Retinal pigment epithelial cell (primary cell): Measurements from ENCODE around the gene SHROOM3.

Source experiments
- DNase-seq: peaks from one replicate; pipeline ENCODE4 v3.0.0-alpha.2; 2010; ENCODE audit warnings: low read depth
- H3K4me3 ChIP-seq: 2 replicates; pipeline ENCODE4 v1.5.1; 2011; ENCODE audit warnings: mild to moderate bottlenecking, low read length, control low read depth, moderate library complexity
- TF ChIP-seq, protein P1 (sequence below): conservative IDR thresholded peaks from 2 replicates; pipeline ENCODE4 v1.5.1; 2011; ENCODE audit warnings: low read depth, low read length, control low read depth, inconsistent platforms

The SHROOM3 gene

DNA sequence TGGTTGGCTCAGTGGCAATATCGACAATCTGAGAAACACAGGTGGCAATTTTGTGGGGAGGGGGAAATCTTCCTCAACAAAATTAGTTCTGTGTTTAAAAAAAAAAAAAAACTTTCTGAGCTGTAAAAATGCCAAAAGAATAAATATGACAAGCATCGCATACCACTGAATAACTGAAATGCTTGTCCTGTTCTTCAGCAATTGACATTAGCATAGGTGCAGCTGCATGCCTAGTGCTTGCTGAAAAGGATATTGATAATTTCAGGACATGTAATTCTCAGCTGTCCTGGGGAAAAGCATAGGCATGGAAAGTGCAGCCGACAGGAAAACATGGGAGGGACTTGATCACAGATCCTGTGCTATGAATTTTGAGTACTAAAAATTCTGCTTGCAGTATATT lies 315.7 kb downstream of the SHROOM3 start:
- TF ChIP-seq, protein P1, sequence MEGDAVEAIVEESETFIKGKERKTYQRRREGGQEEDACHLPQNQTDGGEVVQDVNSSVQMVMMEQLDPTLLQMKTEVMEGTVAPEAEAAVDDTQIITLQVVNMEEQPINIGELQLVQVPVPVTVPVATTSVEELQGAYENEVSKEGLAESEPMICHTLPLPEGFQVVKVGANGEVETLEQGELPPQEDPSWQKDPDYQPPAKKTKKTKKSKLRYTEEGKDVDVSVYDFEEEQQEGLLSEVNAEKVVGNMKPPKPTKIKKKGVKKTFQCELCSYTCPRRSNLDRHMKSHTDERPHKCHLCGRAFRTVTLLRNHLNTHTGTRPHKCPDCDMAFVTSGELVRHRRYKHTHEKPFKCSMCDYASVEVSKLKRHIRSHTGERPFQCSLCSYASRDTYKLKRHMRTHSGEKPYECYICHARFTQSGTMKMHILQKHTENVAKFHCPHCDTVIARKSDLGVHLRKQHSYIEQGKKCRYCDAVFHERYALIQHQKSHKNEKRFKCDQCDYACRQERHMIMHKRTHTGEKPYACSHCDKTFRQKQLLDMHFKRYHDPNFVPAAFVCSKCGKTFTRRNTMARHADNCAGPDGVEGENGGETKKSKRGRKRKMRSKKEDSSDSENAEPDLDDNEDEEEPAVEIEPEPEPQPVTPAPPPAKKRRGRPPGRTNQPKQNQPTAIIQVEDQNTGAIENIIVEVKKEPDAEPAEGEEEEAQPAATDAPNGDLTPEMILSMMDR = no peak
- no peak overlapping the region for H3K4me3 ChIP-seq
- no peak for DNase-seq

DNA sequence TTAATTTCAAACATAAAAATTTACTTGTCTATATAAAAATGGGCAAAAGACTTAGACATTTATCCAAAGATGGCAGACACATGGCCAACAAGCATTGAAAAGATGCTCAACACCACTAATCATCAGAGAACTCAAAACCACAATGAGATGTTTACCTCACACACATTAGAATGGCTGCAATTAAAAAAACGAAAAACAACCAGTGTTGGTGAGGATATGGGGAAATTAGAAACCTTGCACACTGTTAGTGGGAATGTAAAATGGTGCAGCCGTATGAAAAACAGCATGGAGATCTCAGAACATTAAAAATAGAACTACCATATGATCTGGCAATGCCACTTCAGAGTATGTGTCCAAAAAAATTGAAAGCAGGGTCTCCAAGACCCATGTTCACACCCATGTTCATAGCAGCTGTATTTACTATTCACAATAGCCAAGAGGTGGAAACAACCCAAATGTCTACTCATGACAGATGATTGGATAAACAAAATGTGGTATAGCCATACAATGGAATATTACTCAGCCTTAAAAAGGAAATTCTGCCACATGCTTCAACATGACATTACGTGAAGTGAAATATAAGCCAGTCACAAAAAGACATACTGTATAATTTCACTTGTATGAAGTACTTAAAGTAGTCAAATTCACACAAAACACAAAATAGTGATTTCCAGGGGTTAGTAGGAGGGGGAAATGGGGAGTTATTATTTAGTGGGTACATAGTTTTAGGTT lies 316.7 kb downstream of the SHROOM3 start:
- DNase-seq = no peak
- H3K4me3 ChIP-seq = no peak overlapping the region
- TF ChIP-seq, protein P1 = no peak

DNA sequence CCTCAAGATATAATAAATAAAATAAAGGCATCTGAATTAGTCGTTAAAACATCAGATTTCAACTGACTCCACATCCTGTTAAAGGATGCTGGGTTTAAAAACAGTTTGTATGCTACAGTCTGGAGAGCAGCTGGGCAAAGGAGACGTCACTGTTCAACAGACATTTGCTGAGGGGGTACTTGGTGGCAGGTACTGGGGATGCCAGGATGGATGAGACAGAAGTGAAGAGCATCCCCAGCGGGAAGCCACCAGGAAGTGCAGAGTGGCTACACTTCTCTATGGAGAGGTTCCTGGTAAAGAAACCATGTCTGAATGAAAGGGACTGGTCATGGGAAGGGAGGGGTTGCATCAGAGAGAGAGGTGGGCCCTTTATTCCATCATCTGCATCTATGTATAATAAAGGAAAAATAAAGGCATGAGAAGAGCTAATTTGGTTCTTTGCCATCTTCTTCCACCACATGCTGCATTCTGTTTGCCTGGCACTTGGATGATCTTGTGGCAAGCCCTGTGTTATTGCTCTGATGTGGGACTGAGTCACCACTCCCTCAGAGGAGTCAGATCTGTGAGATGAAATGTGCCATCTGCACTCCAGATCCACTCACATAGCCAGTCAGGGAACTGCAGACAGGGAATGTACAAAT lies 318.0 kb downstream of the SHROOM3 start:
- TF ChIP-seq, protein P1 = no peak
- DNase-seq = peak; percentile 71
- no peak overlapping the region for H3K4me3 ChIP-seq

DNA sequence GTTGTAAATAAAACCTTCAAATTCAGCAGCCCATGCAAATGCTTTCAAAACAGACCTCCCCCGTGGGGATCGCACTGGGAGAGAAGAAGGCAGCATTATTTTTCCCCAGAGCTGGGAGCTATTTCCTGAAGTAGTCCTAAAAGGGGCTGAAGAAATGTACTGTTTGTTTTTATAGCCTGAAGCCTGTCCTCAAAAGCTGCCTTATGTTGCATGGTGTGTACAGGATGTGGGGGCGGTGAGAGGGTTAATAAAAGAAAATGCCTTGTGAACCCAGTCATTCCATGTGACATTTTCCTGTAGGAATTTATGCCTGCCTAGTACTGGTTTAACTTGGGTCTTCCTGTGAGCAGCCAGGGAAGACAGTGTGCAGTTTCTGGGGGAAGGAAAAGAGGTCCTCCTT lies 318.8 kb downstream of the SHROOM3 start:
- H3K4me3 ChIP-seq = no peak overlapping the region
- DNase-seq = peak; percentile 57
- TF ChIP-seq, protein P1 = no peak

DNA sequence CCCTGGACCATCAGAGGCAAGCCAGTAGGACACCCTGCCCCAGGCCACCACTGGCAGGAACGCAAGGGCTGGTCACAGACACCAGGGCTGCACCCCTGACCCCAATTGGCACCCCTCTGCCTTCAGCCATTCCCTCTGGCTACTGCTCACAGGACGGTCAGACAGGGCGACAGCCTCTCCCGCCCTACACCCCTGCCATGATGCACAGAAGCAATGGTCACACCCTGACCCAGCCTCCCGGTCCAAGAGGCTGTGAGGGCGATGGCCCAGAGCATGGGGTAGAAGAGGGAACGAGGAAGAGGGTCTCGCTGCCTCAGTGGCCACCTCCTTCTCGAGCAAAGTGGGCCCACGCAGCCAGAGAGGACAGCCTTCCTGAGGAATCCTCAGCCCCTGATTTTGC lies 319.4 kb downstream of the SHROOM3 start:
- TF ChIP-seq, protein P1 = no peak
- no peak for DNase-seq
- H3K4me3 ChIP-seq = no peak overlapping the region

DNA sequence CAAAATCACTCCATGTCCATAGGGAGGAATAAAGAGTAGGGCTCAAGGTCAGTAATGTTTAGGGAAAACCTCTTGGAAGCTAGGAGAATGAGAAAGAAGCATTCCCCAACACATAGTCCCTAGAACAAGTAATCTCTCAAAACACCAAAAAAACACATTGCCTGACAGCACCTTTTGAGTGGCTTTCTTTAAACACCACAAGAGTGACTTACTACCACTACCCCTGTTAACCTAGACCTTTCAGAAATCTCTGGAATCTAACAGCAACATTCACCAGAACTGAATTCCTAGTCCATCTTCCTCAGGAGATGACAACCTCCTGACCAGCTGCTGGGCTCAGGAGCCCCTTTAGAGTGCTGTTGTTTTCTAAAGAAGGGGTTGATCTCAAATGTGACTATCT lies 320.7 kb downstream of the SHROOM3 start:
- TF ChIP-seq, protein P1 = no peak
- no peak overlapping the region for H3K4me3 ChIP-seq
- no peak for DNase-seq

DNA sequence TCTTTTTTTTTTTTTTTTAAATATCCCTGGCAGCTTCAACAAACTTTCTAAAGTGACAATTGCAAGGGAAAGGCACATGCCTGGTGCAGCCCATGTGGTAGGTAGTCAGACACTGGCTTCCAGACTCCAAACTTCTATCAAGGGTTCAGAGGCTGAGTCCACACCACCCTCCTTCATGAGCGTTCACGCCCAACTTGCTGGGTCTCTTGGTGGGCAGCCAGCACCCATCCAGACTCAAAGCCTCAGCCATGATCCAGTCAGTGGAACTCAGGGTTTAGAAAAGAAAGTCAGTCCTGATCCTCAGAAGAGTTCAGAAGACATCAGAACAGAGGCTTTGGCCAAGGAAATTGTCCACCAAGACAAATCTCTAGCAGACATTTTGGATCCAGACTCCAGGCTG lies 321.4 kb downstream of the SHROOM3 start:
- no peak overlapping the region for H3K4me3 ChIP-seq
- TF ChIP-seq, protein P1 = no peak
- no peak for DNase-seq
